GM10266 (cell line): Measurements from ENCODE around the gene HPCAL1.

ENCODE experiments used
- DNase-seq: peaks from one replicate; pipeline ENCODE4 v3.0.0; 2012; ENCODE audit errors: extremely low spot score
- CTCF ChIP-seq: IDR thresholded peaks from 2 replicates; pipeline ENCODE4 v1.5.1; 2012; ENCODE audit warnings: mild to moderate bottlenecking, low read depth; ENCODE audit not compliant: control insufficient read depth, insufficient read depth; ENCODE audit errors: missing control alignments

The HPCAL1 gene

DNA sequence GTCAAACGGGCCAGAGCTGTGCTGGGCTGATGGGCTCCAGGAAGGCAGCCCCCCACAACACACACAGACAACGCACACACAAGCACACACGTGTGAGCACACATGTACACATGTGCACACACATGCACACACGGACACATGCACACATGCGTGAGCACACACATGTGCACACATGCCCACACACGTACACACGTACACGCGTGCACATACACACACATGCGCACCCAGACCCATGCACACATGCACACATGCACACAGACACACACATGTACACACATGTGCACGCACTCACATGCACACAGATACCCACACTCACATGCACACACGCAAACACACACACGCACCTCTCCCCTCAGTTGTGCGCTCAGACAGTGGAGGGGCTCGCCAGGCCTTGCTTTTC is 31.2 kb upstream of the HPCAL1 start:
- TF ChIP-seq CTCF: no peak
- DNase-seq: no peak

DNA sequence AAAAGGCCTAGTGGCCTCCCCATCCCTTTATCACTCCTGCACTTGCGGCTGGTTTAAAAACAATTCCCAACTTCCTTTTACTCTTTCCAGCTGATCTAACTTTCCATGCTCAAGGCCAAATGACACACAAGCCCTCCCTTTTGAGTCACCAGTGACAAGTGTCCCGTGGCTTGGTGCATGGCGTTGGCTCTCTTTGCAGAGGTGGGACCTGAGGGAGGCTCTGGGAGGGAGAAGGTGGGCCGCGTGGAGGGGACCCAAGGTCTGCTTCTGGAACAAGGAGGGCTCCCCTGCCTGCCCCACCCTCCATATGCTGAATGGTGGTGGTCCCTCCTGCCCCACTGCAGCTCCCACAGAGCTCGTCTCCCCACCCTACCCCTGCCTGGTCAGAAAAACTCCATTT is 30.8 kb upstream of the HPCAL1 start:
- no peak for DNase-seq
- TF ChIP-seq CTCF: no peak

- no peak for TF ChIP-seq CTCF
- no peak for DNase-seq
These were observed 30.2 kb upstream of the HPCAL1 start for GRCh38 chr2:10272464-10272863.

- no peak for DNase-seq
- no peak for TF ChIP-seq CTCF
These were observed 29.2 kb upstream of the HPCAL1 start for GRCh38 chr2:10273215-10274175.

- TF ChIP-seq CTCF: no peak
- no peak for DNase-seq
These were observed 28.3 kb upstream of the HPCAL1 start for GRCh38 chr2:10274376-10274775.

GRCh38 chr2:10274983-10275802 is 27.5 kb upstream of the HPCAL1 start:
- TF ChIP-seq CTCF: no peak
- DNase-seq: no peak
